Lower lobe of right lung (tissue), 2 donors: Measurements from ENCODE around the gene LRTM2. TPM values are rescaled to one million over a fixed set of nuclear protein-coding genes. Genes with fewer than 3 reads are reported as not detected.

Experiments
- ATAC-seq, 2 donors: fragments of 200-7000 bp; cut with Tn5 transposase; one replicate each; pipeline ENCODE4 v1.9.1; 2020 to 2022; ENCODE audit warnings: mild to moderate bottlenecking in 2 of 2, moderate library complexity in 2 of 2
- DNase-seq: peaks from one replicate; pipeline ENCODE4 v3.0.0-alpha.2; 2020
- H3K27ac ChIP-seq: fragments of 200-600 bp; one replicate; pipeline ENCODE4 v1.8.0; 2022
- H3K27me3 ChIP-seq: fragments of 200-600 bp; one replicate; pipeline ENCODE4 v1.8.0; 2022; ENCODE audit warnings: low read depth
- H3K36me3 ChIP-seq: fragments of 200-600 bp; one replicate; pipeline ENCODE4 v1.8.0; 2022; ENCODE audit warnings: mild to moderate bottlenecking
- H3K4me1 ChIP-seq: fragments of 200-600 bp; one replicate; pipeline ENCODE4 v1.8.0; 2022
- H3K4me3 ChIP-seq: fragments of 200-600 bp; one replicate; pipeline ENCODE4 v1.8.0; 2022; ENCODE audit warnings: mild to moderate bottlenecking
- H3K9me3 ChIP-seq: fragments of 200-600 bp; one replicate; pipeline ENCODE4 v1.8.0; 2022
- CTCF ChIP-seq: fragments of 200-600 bp; IDR thresholded peaks from one replicate; pipeline ENCODE4 v1.8.0; 2022; ENCODE audit warnings: antibody characterized with exemption, mild to moderate bottlenecking
- intact Hi-C: fragments of 100-400 bp; cut with DNase I; formaldehyde crosslinking; loops from one replicate; pipeline ENCODE4 v1.11.0; 2022
- total RNA-seq: library from RNA; stranded (reverse); fragmentation: NEBNext Ultra II Directional; extraction: Animal tissue kit (Norgen Biotek cat#: 25700); gene quantifications from one replicate; pipeline ENCODE4 v1.2.1, GENCODE V29; 2021
- donor health status: DM: no; HTN: yes; CAD: no; lungs with severe emphysema.

LRTM2 gene
- total RNA-seq, 1 donor from 2014 or later: not detected

- intact Hi-C loops: no loop called here
- Histone ChIP-seq H3K4me1 (no peaks in the 10 kb centered on the region), H3K9me3 (no peaks in the 10 kb centered on the region), H3K27me3 (peaks cover 6% of the 10 kb centered on the region), H3K36me3 (no peaks in the 10 kb centered on the region), H3K4me3 (no peak overlapping the region), H3K27ac (no peak overlapping the region)
- DNase-seq: no peak
- ATAC-seq: no peak
- no peak for TF ChIP-seq CTCF
Measured at GRCh38 chr12:1885599-1886245, 65.4 kb downstream of the LRTM2 start.

Other genes starting within 250 kb of the LRTM2 start
- gene FBXL14, start 226.0 kb upstream of the LRTM2 start, total RNA-seq: 16.6 TPM
- gene WNT5B, start 191.3 kb upstream of the LRTM2 start, total RNA-seq: 6.1 TPM
- gene ADIPOR2, start 129.5 kb upstream of the LRTM2 start, total RNA-seq: 83.8 TPM
- 7.0 TPM for gene CACNA2D4, start 98.1 kb downstream of the LRTM2 start, total RNA-seq
- 12.4 TPM for gene DCP1B, start 183.9 kb downstream of the LRTM2 start, total RNA-seq
- gene CACNA1C, start 232.4 kb downstream of the LRTM2 start, total RNA-seq: 8.4 TPM